ENCODE data around the gene TNRC6B.
"Not testable (repeated sequence)": the region's sequence is repeated elsewhere in the genome, so short reads cannot be mapped to it uniquely, and the experiment has no call there.

Gene TNRC6B

DNA sequence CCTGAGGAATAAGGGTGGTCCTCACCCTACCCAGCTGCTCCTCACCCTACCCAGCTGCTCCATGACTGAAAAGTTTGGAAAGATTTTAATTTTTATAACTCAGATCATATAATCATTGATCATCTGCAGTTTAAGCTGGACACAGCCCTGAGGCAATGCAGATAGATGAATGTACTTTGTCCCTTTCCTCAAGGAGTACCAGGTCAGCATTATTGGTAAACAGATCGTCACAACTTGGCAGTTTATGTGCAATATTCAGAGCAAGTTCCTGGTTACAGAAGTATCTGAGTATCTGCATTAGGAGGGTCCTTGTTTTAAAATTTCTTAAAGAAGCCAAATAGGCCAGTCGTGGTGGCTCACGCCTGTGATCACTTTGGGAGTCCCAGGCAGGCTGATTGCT, 3.6 kb downstream of the TNRC6B start:
- DNase-seq (ENCODE audit: low read depth in 2 of 2): no peak

- no peak for DNase-seq (ENCODE audit: low read depth in 2 of 2)
Observed at GRCh38 chr22:40182231-40182835, 4.6 kb downstream of the TNRC6B start.

- DNase-seq (ENCODE audit: low read depth in 2 of 2): no peak
Observed at GRCh38 chr22:40183029-40183581, 5.4 kb downstream of the TNRC6B start.

GRCh38 chr22:40183603-40184002, 5.9 kb downstream of the TNRC6B start:
- not testable (repeated sequence) for DNase-seq (ENCODE audit: low read depth in 2 of 2)

GRCh38 chr22:40187389-40187788, 9.7 kb downstream of the TNRC6B start:
- no peak for DNase-seq (ENCODE audit: low read depth in 2 of 2)

GRCh38 chr22:40189997-40190396, 12.3 kb downstream of the TNRC6B start:
- no peak for DNase-seq (ENCODE audit: low read depth in 2 of 2)

- DNase-seq (ENCODE audit: low read depth in 2 of 2): no peak
Observed at GRCh38 chr22:40190501-40190900, 12.8 kb downstream of the TNRC6B start.

DNA sequence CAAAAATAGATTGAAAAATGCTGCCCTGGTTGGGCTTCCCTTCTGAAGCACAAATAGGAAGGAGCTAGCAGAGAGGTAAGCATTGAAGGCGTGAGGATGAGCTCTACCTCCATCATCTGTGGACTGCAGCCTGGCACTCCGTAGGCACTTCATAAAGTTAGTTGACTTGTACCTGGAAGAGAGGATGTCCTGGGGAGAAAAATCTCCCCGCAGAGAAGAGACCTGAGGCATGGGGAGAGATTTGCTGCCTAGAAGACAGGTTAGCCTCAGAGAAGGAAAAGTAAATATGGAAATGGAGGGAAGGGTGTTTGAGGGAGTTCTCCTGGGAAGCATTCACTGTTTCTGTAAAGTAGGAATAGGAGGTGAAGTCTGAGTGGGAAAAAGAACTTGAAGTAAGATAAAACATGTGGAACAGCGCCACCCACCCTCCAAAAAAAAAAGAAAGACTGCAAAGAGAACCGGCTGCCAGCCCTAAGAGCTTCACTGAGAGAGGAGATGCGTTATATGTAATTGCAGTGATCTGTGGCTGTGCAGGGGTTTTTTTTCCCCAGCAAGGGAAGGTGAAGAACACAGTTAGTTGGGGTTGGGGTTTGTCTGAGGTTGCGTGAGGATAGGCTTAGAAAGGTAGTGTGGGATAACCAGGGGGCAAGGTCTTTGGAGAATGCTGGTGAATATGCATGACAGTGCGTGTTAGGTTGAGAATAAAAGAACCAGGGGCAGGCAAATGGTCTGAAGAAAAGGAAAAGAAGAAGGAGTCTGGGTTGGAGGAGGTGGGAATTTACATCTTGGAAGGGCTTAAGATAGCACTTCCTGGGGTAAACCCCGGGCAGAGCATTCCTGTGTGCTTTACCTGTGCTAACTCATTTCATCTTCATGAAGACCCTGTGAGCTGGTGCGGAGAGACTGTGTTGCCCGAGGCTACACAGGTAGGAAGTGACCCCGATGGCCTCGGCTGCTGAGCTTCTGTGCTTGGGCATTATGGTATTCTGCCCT, 16.0 kb downstream of the TNRC6B start:
- no peak for DNase-seq (ENCODE audit: low read depth in 2 of 2)

GRCh38 chr22:40194656-40195055, 16.9 kb downstream of the TNRC6B start:
- DNase-seq (ENCODE audit: low read depth in 2 of 2): no peak

- DNase-seq (ENCODE audit: low read depth in 2 of 2): peak in 1 of 2 donors; percentile 36
Observed at GRCh38 chr22:40196628-40197360, 19.1 kb downstream of the TNRC6B start.

DNA sequence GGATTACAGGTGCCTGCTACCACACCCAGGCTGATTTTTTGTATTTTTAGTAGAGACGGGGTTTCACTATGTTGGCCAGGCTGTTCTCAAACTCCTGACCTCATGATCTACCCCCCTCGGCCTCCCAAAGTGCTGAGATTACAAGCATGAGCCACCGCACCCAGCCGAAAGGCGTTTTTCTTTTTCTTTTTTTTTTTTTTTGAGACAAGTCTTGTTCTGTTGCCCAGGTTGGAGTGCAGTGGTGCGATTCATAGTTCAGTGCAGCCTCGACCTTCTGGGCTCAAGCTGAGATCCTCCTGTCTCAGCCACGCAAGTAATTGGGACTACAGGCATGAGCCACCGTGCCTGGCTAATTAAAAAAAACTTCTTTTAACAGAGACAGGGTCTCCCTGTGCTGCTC, 19.7 kb downstream of the TNRC6B start:
- not testable (repeated sequence) for DNase-seq (ENCODE audit: low read depth in 2 of 2)

- no peak for DNase-seq (ENCODE audit: low read depth in 2 of 2)
Observed at GRCh38 chr22:40198733-40199132, 21.0 kb downstream of the TNRC6B start.

- DNase-seq (ENCODE audit: low read depth in 2 of 2): no peak
Observed at GRCh38 chr22:40199223-40199622, 21.5 kb downstream of the TNRC6B start.

GRCh38 chr22:40199852-40200251, 22.1 kb downstream of the TNRC6B start:
- no peak for DNase-seq (ENCODE audit: low read depth in 2 of 2)

DNA sequence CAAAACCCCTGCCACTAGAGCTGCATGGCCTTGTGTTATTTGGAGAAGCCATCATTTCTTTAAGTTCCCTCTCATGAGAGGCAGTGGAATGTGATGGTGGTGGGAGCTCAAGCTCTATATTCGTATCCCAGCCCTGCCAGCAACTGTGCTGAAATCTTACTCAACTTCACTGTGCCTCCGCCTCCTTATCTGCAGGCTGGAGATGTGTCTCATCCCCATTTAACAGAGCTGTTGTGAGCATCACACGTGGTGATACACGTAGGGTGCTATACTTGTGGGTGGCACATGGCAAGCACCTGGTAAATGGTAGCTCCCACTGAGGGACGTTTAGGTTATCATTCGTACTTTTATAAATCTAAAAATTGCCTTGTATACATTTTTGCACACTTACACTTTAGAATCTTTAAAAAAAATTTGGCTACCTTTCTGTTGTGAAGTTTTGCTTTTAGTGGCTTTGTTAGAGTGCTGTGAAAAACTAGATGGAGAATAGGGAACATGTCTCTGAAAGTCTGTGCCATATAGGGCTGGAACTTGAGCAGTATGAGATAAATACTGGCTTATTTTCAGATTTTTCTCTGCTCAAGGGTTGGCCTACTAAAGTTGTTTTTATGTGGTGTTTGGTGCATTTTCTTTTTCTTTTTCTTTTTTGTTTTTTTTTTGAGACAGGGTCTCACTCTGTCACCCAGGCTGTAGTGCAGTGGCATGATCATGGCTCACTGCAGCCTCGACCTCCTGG, 23.2 kb downstream of the TNRC6B start:
- DNase-seq (ENCODE audit: low read depth in 2 of 2): no peak

- no peak for DNase-seq (ENCODE audit: low read depth in 2 of 2)
Observed at GRCh38 chr22:40202225-40202944, 24.7 kb downstream of the TNRC6B start.

DNA sequence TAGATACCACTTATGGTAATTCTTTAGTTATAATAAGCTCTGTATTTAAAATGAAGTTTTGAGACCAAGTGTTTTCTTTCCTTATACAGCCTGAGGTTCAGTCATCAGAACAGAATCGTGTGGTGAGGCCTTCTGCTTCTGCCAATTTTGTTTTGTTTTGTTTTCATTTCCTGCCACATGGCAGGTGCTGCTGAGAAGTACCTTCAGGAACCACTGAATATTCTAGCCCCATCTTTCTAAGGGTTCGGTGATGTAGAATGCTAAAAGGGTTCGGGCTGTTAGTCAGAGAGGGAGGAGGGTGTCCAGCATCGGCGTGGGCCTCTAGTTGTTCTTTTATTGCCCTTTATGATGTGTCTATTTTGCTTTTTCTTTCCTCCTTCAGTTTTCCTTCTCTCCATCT, 25.8 kb downstream of the TNRC6B start:
- DNase-seq (ENCODE audit: low read depth in 2 of 2): no peak

GRCh38 chr22:40204321-40205116, 26.8 kb downstream of the TNRC6B start:
- DNase-seq (ENCODE audit: low read depth in 2 of 2): no peak

- no peak for DNase-seq (ENCODE audit: low read depth in 2 of 2)
Observed at GRCh38 chr22:40206561-40206960, 28.8 kb downstream of the TNRC6B start.

DNA sequence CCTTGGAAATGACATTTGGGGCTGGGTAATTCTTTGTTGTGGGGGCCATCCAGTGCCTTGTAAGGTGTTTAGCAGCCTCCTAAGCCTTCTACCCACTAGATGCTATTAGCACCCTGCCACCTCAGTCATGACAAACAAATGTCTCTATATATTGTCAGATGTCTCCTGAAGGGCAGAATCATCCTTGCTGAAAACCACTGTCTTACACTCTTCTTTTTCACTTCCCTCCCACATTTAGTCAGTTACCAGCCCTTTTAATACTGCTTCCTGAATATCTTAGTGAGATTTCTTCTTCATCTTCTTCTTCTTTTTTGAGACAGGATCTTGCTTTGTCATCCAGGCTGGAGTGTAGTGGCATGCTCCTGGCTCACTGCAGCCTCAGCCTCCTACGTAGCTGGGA, 33.1 kb downstream of the TNRC6B start:
- no peak for DNase-seq (ENCODE audit: low read depth in 2 of 2)

All from stimulated activated CD4-positive, alpha-beta T cell treated with anti-CD3 and anti-CD28 coated beads, Interleukin-15, amount 100 ng/mL, for 48 hours (primary cell).